ENCODE data around the gene GLIS2. TPM values are rescaled to one million over a fixed set of nuclear protein-coding genes. Genes with fewer than 3 reads are reported as not detected.

Gene GLIS2
- total RNA-seq, 1 donor from 2014 or later: 16.5 TPM

GRCh38 chr16:4350787-4351659 is 35.2 kb downstream of the GLIS2 start, which contains the start of gene PAM16:
Gene PAM16, minus strand, starts transcription at chr16:4351321. Its CDS starts 87 bp downstream, at chr16:4351234.
- H3K9me3 Mint-ChIP-seq (ENCODE audit: unreplicated experiment): peaks cover 4% of the 10 kb centered on the region
- no peaks in the 10 kb centered on the region for H3K36me3 Mint-ChIP-seq (ENCODE audit: unreplicated experiment)
- peaks cover 3% of the 10 kb centered on the region for H3K4me1 Mint-ChIP-seq (ENCODE audit: low read depth, unreplicated experiment)
- DNase-seq: peak; percentile 99
- H3K27ac Mint-ChIP-seq (ENCODE audit: unreplicated experiment): peak within 1 kb of the TSS; percentile 34
- TF ChIP-seq, protein P1, sequence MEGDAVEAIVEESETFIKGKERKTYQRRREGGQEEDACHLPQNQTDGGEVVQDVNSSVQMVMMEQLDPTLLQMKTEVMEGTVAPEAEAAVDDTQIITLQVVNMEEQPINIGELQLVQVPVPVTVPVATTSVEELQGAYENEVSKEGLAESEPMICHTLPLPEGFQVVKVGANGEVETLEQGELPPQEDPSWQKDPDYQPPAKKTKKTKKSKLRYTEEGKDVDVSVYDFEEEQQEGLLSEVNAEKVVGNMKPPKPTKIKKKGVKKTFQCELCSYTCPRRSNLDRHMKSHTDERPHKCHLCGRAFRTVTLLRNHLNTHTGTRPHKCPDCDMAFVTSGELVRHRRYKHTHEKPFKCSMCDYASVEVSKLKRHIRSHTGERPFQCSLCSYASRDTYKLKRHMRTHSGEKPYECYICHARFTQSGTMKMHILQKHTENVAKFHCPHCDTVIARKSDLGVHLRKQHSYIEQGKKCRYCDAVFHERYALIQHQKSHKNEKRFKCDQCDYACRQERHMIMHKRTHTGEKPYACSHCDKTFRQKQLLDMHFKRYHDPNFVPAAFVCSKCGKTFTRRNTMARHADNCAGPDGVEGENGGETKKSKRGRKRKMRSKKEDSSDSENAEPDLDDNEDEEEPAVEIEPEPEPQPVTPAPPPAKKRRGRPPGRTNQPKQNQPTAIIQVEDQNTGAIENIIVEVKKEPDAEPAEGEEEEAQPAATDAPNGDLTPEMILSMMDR (IDR thresholded peaks at IDR 0.05; ENCODE audit: partially characterized antibody, unreplicated experiment): no peak
- H3K27me3 Mint-ChIP-seq (ENCODE audit: unreplicated experiment): peaks cover 3% of the 10 kb centered on the region
- H3K4me3 Mint-ChIP-seq (ENCODE audit: unreplicated experiment): peak within 1 kb of the TSS; percentile 89

- Mint-ChIP-seq H3K36me3 (ENCODE audit: unreplicated experiment) (no peaks in the 10 kb centered on the region), H3K4me1 (ENCODE audit: low read depth, unreplicated experiment) (peaks cover 3% of the 10 kb centered on the region), H3K4me3 (ENCODE audit: unreplicated experiment) (peak overlapping the region; percentile 70), H3K27ac (ENCODE audit: unreplicated experiment) (no peak overlapping the region), H3K27me3 (ENCODE audit: unreplicated experiment) (peaks cover 3% of the 10 kb centered on the region), H3K9me3 (ENCODE audit: unreplicated experiment) (peaks cover 4% of the 10 kb centered on the region)
- DNase-seq: no peak
- TF ChIP-seq, protein P1 (IDR thresholded peaks at IDR 0.05; ENCODE audit: partially characterized antibody, unreplicated experiment): no peak
Measured at GRCh38 chr16:4351880-4352279, 36.0 kb downstream of the GLIS2 start.

- H3K4me3 Mint-ChIP-seq (ENCODE audit: unreplicated experiment): no peak overlapping the region
- H3K4me1 Mint-ChIP-seq (ENCODE audit: low read depth, unreplicated experiment): peaks cover 3% of the 10 kb centered on the region
- peaks cover 4% of the 10 kb centered on the region for H3K9me3 Mint-ChIP-seq (ENCODE audit: unreplicated experiment)
- DNase-seq: no peak
- TF ChIP-seq, protein P1 (IDR thresholded peaks at IDR 0.05; ENCODE audit: partially characterized antibody, unreplicated experiment): no peak
- H3K36me3 Mint-ChIP-seq (ENCODE audit: unreplicated experiment): no peaks in the 10 kb centered on the region
- peaks cover 3% of the 10 kb centered on the region for H3K27me3 Mint-ChIP-seq (ENCODE audit: unreplicated experiment)
- no peak overlapping the region for H3K27ac Mint-ChIP-seq (ENCODE audit: unreplicated experiment)
Measured at GRCh38 chr16:4352843-4353242, 37.0 kb downstream of the GLIS2 start.

- no peaks in the 10 kb centered on the region for H3K36me3 Mint-ChIP-seq (ENCODE audit: unreplicated experiment)
- H3K4me1 Mint-ChIP-seq (ENCODE audit: low read depth, unreplicated experiment): no peaks in the 10 kb centered on the region
- H3K9me3 Mint-ChIP-seq (ENCODE audit: unreplicated experiment): peaks cover 2% of the 10 kb centered on the region
- no peak overlapping the region for H3K4me3 Mint-ChIP-seq (ENCODE audit: unreplicated experiment)
- TF ChIP-seq, protein P1 (IDR thresholded peaks at IDR 0.05; ENCODE audit: partially characterized antibody, unreplicated experiment): no peak
- no peak for DNase-seq
- no peak overlapping the region for H3K27ac Mint-ChIP-seq (ENCODE audit: unreplicated experiment)
- H3K27me3 Mint-ChIP-seq (ENCODE audit: unreplicated experiment): no peaks in the 10 kb centered on the region
Measured at GRCh38 chr16:4353675-4354074, 37.8 kb downstream of the GLIS2 start.
